Measurements from ENCODE around the gene AQP12A. TPM values are rescaled to one million over a fixed set of nuclear protein-coding genes. Genes with fewer than 3 reads are reported as not detected.

Gene AQP12A
- total RNA-seq, 1 experiment from 2014 or later = not detected

DNA sequence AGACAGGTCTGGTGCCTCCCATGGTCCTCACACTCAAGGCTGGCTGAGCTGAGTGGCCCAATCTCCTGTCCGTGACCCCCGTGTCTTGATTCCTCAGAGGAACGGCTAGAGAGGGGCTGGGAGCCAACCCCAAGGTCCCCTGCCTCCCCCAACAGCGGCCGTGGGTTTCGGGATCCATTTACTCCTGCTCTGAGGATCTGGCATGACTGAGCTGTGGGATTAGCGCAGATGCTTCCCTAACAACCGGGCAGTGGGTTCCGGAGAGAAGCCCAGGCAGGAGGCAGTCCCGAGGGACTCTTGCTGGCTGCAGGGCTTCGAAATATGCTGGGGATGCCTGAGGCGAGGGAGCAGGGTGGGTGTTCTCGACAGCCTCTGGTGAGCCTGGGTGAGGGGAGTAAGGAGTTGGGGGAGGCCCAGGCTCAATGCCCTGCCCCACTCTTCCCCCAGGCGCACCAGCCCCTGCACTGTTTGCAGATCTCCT, 47.5 kb upstream of the AQP12A start:
- no peaks in the 10 kb centered on the region for H3K4me1 ChIP-seq (ENCODE audit: control insufficient read depth in 1 of 2, insufficient read depth in 2 of 2, low read length in 2 of 2)
- no peak for TF ChIP-seq EGR1 (IDR thresholded peaks at IDR 0.05; ENCODE audit: low read depth)
- no peak for TF ChIP-seq TCF7L2 (IDR thresholded peaks at IDR 0.05; ENCODE audit: borderline replicate concordance, extremely low read depth, insufficient read depth, insufficient read length)
- TF ChIP-seq JUND (IDR thresholded peaks at IDR 0.05) = no peak
- TF ChIP-seq YY1 (IDR thresholded peaks at IDR 0.05; ENCODE audit: extremely low read depth, insufficient replicate concordance, low read depth, low read length) = no peak
- TF ChIP-seq CBX3 (IDR thresholded peaks at IDR 0.05; ENCODE audit: low read depth) = no peak
- TF ChIP-seq CTCF (IDR thresholded peaks at IDR 0.05 in 2 of 3, conservative IDR thresholded peaks at IDR 0.05 in 1 of 3; ENCODE audit: borderline replicate concordance in 1 of 3, insufficient read depth in 1 of 3, low read depth in 2 of 3, low read length in 2 of 3) = no peak
- no peak for TF ChIP-seq POLR2A (IDR thresholded peaks at IDR 0.05; ENCODE audit: borderline replicate concordance, extremely low read depth, insufficient read depth, insufficient read length)
- no peak for TF ChIP-seq SRF (IDR thresholded peaks at IDR 0.05; ENCODE audit: low read depth)
- TF ChIP-seq EZH2 (IDR thresholded peaks at IDR 0.05) = no peak
- TF ChIP-seq, protein P1, sequence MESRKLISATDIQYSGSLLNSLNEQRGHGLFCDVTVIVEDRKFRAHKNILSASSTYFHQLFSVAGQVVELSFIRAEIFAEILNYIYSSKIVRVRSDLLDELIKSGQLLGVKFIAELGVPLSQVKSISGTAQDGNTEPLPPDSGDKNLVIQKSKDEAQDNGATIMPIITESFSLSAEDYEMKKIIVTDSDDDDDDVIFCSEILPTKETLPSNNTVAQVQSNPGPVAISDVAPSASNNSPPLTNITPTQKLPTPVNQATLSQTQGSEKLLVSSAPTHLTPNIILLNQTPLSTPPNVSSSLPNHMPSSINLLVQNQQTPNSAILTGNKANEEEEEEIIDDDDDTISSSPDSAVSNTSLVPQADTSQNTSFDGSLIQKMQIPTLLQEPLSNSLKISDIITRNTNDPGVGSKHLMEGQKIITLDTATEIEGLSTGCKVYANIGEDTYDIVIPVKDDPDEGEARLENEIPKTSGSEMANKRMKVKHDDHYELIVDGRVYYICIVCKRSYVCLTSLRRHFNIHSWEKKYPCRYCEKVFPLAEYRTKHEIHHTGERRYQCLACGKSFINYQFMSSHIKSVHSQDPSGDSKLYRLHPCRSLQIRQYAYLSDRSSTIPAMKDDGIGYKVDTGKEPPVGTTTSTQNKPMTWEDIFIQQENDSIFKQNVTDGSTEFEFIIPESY (IDR thresholded peaks at IDR 0.05; ENCODE audit: extremely low read depth, insufficient replicate concordance, low read length) = no peak
- no peak for TF ChIP-seq ZNF274 (IDR thresholded peaks at IDR 0.05; ENCODE audit: low read depth, low read length)
- no peak for TF ChIP-seq ZFX (IDR thresholded peaks at IDR 0.05)
- TF ChIP-seq FOSL1 (IDR thresholded peaks at IDR 0.05; ENCODE audit: low read depth) = no peak
- no peak for TF ChIP-seq POLR2AphosphoS5 (IDR thresholded peaks at IDR 0.05; ENCODE audit: low read depth, low read length)
- no peak for TF ChIP-seq RAD21 (IDR thresholded peaks at IDR 0.05; ENCODE audit: low read depth)
- TF ChIP-seq, protein P2, sequence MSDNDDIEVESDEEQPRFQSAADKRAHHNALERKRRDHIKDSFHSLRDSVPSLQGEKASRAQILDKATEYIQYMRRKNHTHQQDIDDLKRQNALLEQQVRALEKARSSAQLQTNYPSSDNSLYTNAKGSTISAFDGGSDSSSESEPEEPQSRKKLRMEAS (IDR thresholded peaks at IDR 0.05) = no peak
- TF ChIP-seq CEBPB (IDR thresholded peaks at IDR 0.05; ENCODE audit: low read depth) = no peak
- TF ChIP-seq, protein P3, sequence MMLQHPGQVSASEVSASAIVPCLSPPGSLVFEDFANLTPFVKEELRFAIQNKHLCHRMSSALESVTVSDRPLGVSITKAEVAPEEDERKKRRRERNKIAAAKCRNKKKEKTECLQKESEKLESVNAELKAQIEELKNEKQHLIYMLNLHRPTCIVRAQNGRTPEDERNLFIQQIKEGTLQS (IDR thresholded peaks at IDR 0.05) = no peak
- intact Hi-C loops (cut with micrococcal nuclease) = no loop called here
- H3K27me3 ChIP-seq (ENCODE audit: insufficient read depth, low read length) = 0 out of 2 replicates have a peak, but pooled peaks cover 4% of the 10 kb centered on the region
- H3K4me3 ChIP-seq (replicated peaks in 1 of 2; ENCODE audit: low read depth in 1 of 2, low read length in 2 of 2) = no peak overlapping the region
- no peak for ATAC-seq
- ChIA-PET POLR2A (no interaction called here), RAD21 (ENCODE audit: low non-redundant PET in 1 of 2, low total read pairs in 2 of 2, uncharacterized antibody in 2 of 2, unreplicated experiment in 2 of 2) (no interaction called here), CTCF (no interaction called here)
- no peak overlapping the region for H3K27ac ChIP-seq (ENCODE audit: low read depth, low read length)
- no peaks in the 10 kb centered on the region for H3K9me2 ChIP-seq (ENCODE audit: insufficient read depth)
- no peak overlapping the region for H3K9ac ChIP-seq (ENCODE audit: low read length)
- H3K9me3 ChIP-seq (ENCODE audit: control insufficient read depth in 1 of 2, insufficient read depth in 1 of 2, low read depth in 1 of 2, low read length in 2 of 2) = no peaks in the 10 kb centered on the region
- H3K4me2 ChIP-seq (ENCODE audit: low read length) = no peak overlapping the region
- H4K20me1 ChIP-seq (ENCODE audit: insufficient read depth) = no peaks in the 10 kb centered on the region
- H2AFZ ChIP-seq (ENCODE audit: low read depth, low read length, poor library complexity, severe bottlenecking) = no peak overlapping the region
- no peak for DNase-seq (ENCODE audit: low read depth, low spot score)
- BruUV-seq (replicated peaks) = no TSS peak
- no peaks in the 10 kb centered on the region for H3K36me3 ChIP-seq (ENCODE audit: control insufficient read depth in 1 of 2, insufficient read depth in 2 of 2, low read length in 2 of 2)
- H3K79me2 ChIP-seq (ENCODE audit: insufficient read depth, low read length) = no peaks in the 10 kb centered on the region

Data from HCT116 (cell line).